Umbilical cord (tissue), 2 donors: ENCODE results near the gene INTS6. TPM values are rescaled to one million over a fixed set of nuclear protein-coding genes. Genes with fewer than 3 reads are reported as not detected.

Experiments
- DNase-seq: peaks from one replicate; pipeline ENCODE4 v3.0.0-alpha.2; 2015; ENCODE audit warnings: low spot score
- total RNA-seq: library from RNA; depleted of rRNA; stranded (reverse); fragments of >200 nt; gene quantifications from one replicate; pipeline ENCODE4 v1.2.3, GENCODE V29; 2014; ENCODE audit warnings: low replicate concordance; ENCODE audit not compliant: insufficient read depth

INTS6 gene
- total RNA-seq, 1 donor from 2014 or later: 59.2 TPM

- DNase-seq: no peak
Measured at GRCh38 chr13:51343475-51343874, 109.4 kb downstream of the INTS6 start.

DNA sequence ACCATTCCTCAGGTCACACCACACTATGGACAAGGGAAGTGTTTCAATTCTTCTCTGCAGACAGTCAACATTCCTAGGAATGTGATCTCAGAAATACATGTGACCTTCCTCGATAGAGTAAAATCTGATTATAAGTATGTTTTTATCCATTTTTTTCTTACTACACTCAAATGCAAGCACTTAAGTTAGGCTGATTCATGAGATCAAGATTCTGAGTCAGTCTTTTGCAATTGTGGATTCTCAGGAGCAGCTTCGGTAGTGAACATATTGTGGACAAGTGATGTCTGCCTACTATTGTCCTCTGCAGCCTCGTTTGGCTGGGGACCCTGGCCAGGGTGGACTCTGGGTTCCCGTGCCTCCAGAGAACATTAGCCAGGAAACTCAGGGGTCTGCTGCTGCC lies 110.1 kb downstream of the INTS6 start:
- DNase-seq: no peak

GRCh38 chr13:51341791-51342190 lies 111.0 kb downstream of the INTS6 start:
- peak; percentile 40 for DNase-seq

GRCh38 chr13:51341232-51341631 lies 111.6 kb downstream of the INTS6 start:
- DNase-seq: no peak

DNA sequence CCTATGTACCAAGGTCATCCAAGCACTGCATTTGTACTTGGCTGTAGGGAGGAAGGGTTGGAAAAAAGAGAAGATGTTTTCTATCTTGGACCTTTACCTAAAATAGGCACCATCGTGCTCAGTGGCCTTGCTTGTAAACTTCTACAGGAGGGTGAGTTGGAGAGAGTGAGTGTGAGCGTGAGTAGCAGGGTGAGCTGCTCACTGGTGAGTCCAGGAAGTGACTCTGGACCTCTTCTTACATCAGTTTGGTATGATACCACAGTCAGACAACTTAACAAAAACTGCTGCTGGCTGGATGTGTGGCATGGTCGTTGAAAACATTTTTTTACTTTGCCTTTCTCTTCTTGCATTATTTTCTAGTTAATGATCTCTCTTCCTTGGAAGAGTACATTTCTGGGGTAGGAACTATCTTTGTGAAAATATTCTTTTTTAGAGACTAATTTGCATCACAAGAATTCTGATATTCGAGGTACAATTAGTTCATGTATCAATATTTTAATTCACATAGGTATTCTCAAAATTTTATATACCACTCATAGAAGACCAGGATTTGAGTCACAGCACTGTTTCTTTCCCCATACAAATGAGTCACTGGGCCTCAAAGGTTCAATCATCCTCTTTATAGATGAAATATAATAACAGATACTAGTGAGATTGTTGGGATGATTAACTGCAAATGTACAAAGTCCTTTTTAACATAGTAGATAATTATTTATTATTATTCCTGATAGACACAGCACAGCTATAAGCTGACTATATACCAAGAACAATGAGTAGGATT lies 112.7 kb downstream of the INTS6 start:
- no peak for DNase-seq

- no peak for DNase-seq
Measured at GRCh38 chr13:51339354-51339753, 113.5 kb downstream of the INTS6 start, which contains the start of gene SERPINE3. SERPINE3 (plus strand) TSS chr13:51339691; CDS start chr13:51341092, 1,401 bp downstream.

GRCh38 chr13:51336746-51337145 lies 116.1 kb downstream of the INTS6 start:
- DNase-seq: no peak

DNA sequence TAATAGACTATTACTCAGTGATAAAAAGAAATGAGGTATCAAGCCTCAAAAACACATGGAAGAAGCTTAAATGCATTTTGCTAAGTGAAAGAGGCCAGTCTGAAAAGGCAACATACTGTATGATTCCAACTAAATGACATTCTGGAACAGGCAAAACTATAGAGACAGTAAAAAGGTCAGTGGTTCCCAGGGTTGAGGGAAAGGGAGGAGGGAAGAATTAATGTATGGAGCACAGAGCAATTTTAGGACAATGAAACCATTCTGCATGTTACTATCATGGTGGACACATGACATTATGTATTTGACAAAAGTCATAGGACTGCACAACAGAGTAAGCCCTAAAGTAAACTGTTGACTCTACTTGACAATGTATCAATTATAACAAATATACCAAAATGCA lies 119.0 kb downstream of the INTS6 start:
- DNase-seq: no peak

DNA sequence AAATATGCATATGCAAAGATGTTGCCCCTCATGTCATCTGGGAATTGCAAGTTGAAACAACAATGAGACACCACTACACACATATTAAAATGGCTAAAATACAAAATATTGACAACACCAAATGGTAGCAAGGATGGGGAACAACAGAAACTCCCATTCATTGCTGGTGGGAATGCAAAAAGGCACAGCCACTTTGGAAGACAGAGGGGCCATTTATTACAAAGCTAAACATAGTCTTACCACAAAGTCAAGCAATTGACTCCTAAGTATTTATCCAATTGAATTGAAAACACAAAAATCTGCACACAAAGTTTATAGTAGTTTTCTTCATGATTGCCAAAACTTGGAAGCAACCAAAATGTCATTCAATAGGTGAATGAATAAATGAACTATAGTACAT lies 119.4 kb downstream of the INTS6 start:
- DNase-seq: no peak

DNA sequence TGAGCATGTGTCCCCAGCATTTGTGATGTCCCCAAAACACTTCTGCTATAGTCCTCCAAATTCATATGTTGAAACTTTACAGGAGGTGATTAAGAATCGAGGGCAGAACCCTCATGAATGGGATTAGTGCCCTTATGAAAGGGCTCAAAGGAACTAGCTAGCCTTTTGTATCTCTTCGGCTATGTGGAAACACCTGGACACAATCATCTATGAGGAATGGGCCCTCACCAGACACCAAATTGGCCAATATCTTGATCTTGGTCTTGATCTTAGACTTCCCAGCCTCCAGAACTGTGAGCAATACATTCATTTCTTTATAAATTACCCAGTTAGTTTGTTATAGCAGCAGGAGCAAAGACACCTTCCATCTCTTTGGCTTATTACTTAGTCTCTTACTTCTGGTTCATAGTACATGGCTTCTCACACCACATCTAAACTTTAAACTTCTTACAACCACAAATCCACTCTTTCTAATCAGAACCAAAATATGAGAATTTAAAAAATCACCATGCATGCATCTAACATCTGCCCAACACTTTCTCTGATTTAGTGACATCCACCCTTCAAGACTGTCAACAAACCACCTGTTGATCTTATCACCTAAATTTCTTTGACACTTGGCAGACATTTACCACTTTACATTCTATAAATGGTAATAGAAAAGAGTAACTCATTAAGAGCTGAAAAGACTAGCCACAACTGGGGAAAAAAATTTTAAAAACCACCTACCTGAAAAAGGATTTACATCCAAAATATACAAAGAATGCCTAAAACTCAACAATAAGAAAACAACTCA lies 120.1 kb downstream of the INTS6 start:
- no peak for DNase-seq

DNA sequence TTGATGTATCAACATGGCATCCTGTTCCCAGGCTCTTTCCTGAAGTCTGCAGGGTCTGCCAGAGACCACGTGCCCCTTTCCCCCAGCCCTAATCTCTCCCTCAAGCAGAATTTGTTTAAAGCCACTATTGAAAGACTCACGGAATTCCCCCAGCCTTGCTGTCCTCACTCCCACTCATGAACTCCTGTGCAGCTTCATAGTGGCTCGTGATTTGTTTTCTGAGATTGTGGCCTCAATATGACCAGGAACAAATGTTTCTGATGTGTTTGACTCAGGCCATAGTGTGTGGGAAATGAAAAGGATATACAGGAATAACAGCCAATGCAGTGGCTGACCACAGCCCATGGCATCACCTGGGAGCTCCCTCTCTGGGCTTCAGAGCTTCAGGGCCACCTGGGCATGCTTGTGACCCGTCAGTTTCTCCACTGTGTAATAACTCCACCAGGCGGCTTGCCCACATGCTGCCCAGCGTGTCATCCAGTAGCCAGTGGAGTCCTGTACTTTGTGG lies 121.4 kb downstream of the INTS6 start:
- no peak for DNase-seq

- DNase-seq: no peak
Measured at GRCh38 chr13:51330791-51331190, 122.0 kb downstream of the INTS6 start.

DNA sequence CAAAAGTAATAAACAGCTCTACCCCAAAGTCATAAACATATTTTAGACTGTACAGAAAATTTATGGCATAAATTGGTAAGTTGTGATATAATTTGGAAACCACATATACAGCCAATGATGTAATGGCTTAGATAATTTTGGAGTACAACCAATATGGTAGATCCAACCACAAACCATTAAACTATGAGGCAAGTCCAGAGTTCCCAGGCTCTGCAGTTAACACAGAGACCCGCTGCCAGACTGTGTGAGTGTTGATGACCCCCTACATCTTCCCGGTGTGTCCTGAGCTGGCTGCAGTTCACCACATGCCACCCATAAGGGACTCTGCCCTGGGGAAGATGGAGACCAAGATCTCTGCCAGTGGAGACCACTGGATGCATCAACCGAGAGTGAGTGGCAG lies 123.2 kb downstream of the INTS6 start:
- no peak for DNase-seq

DNA sequence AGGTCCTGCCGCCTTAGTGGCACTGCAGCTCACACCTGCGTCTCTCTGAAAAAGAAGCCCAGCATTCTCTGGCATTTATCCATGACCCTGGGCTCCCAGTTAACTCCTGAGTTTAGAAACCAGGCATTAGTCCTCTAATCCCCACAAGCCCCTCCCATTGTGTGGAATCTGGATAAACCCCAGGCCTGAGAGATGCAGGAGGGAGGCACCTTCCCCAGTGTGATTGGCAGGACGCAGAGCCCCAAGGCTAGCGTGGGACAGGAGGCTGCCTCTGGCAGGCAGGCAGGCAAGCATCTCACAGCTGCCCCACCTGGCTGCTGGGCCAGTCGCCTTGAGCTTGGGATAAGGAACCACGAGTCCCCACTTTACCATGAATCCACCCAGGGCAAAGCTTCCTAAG lies 124.3 kb downstream of the INTS6 start:
- no peak for DNase-seq

DNA sequence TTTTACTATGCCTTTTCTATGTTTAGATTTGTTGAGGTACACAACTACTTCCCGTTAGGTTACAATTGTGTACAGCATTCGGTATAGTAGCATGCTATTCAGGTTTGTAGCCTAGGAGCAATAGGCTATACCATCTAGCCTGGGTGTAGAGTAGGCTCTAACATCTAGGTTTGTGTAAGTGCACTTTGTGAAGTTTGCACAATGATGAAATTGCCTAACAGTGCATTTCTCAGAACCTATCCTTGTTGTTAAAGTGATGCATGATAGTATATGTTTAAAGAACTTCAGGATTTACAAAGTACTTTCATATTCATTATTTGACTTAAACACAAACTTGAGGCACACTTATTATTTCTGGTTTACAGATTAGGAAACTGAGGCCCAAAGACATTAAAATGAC lies 124.9 kb downstream of the INTS6 start:
- DNase-seq: no peak

DNA sequence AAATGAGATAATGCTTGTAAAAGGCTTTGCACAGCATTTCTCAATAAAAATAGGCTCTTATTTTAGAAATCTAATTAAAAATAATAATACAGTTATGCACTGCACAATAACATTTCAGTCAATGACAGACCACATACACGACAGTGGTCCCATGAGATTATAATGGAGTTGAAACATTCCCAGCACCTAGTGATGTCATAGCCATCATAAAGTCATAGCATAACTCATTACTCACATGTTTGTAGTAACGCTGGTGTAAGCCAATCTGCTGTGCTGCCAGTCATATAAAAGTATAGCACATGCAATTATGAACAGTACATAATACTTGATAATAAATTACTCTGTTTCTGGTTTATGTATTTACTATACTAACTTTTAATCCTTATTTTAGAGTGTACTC lies 126.1 kb downstream of the INTS6 start:
- no peak for DNase-seq

- DNase-seq: no peak
Measured at GRCh38 chr13:51325837-51326236, 127.0 kb downstream of the INTS6 start.

DNA sequence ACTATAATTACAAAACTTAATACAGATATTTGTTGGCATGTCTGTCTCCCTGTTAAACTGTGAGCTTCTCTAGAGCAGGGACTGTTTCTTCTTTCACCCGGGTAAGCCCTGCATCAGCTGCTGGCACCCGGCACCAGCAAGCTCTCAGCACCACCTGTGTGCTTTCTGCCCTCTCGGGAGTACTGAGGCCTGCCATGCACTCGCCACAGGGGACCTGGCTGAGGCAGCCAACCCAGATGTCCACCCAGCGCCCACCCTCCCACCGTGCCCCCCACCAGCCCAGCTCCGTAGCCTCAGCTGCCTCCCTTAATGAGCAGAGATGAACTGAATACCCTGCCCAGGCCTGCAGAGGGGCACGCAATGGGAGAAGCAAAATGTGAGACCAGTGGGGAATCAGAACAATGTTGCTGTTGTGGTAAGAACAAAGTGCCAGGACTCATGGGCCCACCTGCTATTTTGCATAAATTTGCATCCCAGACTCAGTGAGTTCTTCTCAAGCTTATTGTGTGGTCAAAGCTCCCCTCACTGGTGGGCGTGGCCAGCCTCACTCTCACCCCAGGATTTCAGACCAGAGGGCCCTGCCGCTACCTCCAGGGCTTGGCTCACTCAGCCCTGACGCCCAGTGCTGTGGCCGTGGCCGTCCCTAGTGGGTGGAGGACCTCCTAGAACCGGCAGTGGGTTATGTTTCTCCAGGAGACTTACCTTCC lies 128.0 kb downstream of the INTS6 start:
- no peak for DNase-seq

- no peak for DNase-seq
Measured at GRCh38 chr13:51323824-51324511, 128.9 kb downstream of the INTS6 start.

- DNase-seq: no peak
Measured at GRCh38 chr13:51322826-51323225, 130.0 kb downstream of the INTS6 start.

- no peak for DNase-seq
Measured at GRCh38 chr13:51321836-51322235, 131.0 kb downstream of the INTS6 start.

GRCh38 chr13:51318876-51319275 lies 134.0 kb downstream of the INTS6 start:
- DNase-seq: no peak
